ENCODE results near the gene ADORA1. TPM values are rescaled to one million over a fixed set of nuclear protein-coding genes. Genes with fewer than 3 reads are reported as not detected.

Gene ADORA1
- total and polyA plus RNA-seq, 10 of the 15 experiments (the other 5 are each of a cell fraction or from before 2014, with no cell fraction given): not detected

GRCh38 chr1:203213126-203213525 lies 85.6 kb downstream of the ADORA1 start:
- TF ChIP-seq SP1 (IDR thresholded peaks at IDR 0.05; ENCODE audit: low read depth, low read length) (no peak), RUNX3 (IDR thresholded peaks at IDR 0.05; ENCODE audit: low read length) (no peak), WRNIP1 (IDR thresholded peaks at IDR 0.05; ENCODE audit: borderline replicate concordance, low read depth, low read length) (no peak), ZZZ3 (IDR thresholded peaks at IDR 0.05; ENCODE audit: control insufficient read depth, insufficient read length, low read depth) (no peak), NKRF (conservative IDR thresholded peaks at IDR 0.05) (no peak), ZSCAN29 (IDR thresholded peaks at IDR 0.05) (no peak), YBX1 (IDR thresholded peaks at IDR 0.05) (no peak), SIX5 (IDR thresholded peaks at IDR 0.05; ENCODE audit: low read depth, low read length, severe bottlenecking) (no peak), MEF2A (IDR thresholded peaks at IDR 0.05; ENCODE audit: insufficient read depth, low read depth, low read length) (no peak), CREB1 (IDR thresholded peaks at IDR 0.05; ENCODE audit: low read depth) (no peak), CBX3 (IDR thresholded peaks at IDR 0.05; ENCODE audit: borderline replicate concordance, low read depth) (no peak)
- TF ChIP-seq, protein P1, sequence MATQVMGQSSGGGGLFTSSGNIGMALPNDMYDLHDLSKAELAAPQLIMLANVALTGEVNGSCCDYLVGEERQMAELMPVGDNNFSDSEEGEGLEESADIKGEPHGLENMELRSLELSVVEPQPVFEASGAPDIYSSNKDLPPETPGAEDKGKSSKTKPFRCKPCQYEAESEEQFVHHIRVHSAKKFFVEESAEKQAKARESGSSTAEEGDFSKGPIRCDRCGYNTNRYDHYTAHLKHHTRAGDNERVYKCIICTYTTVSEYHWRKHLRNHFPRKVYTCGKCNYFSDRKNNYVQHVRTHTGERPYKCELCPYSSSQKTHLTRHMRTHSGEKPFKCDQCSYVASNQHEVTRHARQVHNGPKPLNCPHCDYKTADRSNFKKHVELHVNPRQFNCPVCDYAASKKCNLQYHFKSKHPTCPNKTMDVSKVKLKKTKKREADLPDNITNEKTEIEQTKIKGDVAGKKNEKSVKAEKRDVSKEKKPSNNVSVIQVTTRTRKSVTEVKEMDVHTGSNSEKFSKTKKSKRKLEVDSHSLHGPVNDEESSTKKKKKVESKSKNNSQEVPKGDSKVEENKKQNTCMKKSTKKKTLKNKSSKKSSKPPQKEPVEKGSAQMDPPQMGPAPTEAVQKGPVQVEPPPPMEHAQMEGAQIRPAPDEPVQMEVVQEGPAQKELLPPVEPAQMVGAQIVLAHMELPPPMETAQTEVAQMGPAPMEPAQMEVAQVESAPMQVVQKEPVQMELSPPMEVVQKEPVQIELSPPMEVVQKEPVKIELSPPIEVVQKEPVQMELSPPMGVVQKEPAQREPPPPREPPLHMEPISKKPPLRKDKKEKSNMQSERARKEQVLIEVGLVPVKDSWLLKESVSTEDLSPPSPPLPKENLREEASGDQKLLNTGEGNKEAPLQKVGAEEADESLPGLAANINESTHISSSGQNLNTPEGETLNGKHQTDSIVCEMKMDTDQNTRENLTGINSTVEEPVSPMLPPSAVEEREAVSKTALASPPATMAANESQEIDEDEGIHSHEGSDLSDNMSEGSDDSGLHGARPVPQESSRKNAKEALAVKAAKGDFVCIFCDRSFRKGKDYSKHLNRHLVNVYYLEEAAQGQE (IDR thresholded peaks at IDR 0.05; ENCODE audit: low read depth, low read length): no peak
- TF ChIP-seq, protein P2, sequence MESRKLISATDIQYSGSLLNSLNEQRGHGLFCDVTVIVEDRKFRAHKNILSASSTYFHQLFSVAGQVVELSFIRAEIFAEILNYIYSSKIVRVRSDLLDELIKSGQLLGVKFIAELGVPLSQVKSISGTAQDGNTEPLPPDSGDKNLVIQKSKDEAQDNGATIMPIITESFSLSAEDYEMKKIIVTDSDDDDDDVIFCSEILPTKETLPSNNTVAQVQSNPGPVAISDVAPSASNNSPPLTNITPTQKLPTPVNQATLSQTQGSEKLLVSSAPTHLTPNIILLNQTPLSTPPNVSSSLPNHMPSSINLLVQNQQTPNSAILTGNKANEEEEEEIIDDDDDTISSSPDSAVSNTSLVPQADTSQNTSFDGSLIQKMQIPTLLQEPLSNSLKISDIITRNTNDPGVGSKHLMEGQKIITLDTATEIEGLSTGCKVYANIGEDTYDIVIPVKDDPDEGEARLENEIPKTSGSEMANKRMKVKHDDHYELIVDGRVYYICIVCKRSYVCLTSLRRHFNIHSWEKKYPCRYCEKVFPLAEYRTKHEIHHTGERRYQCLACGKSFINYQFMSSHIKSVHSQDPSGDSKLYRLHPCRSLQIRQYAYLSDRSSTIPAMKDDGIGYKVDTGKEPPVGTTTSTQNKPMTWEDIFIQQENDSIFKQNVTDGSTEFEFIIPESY (IDR thresholded peaks at IDR 0.05): no peak
- no peaks in the 10 kb centered on the region for H3K79me2 ChIP-seq (ENCODE audit: control insufficient read depth, insufficient read depth, low read length)
- ChIA-PET SMC1A (ENCODE audit: uncharacterized antibody, unreplicated experiment) (interaction anchor here (1.1 kb wide), 1 partner anchor 174 kb away, joined by 3 read pairs; no protein-coding TSS in a partner anchor), CTCF (interaction anchor here (1.8 to 7.3 kb wide), 3 partner anchors 56 to 173 kb away, joined by 11 to 91 read pairs (median 73); no protein-coding TSS in a partner anchor), POLR2A (no interaction called here), RAD21 (ENCODE audit: unreplicated experiment) (interaction anchor here (1.6 kb wide), 1 partner anchor 95 kb away, joined by 6 read pairs; no protein-coding TSS in a partner anchor)
- no peak overlapping the region for H3K9ac ChIP-seq (ENCODE audit: control insufficient read depth, insufficient read depth, low read length)
- WGBS (ENCODE audit: insufficient coverage, insufficient replicate concordance, low lambda C conversion rate, missing lambda C conversion rate): 48% methylated on average over 6 of the region's 6 CpGs
- peaks cover 0 to 5% of the 10 kb centered on the region in 2 experiments; a peak in 1 of 4 replicates for H3K27me3 ChIP-seq (replicated peaks in 1 of 2; ENCODE audit: control insufficient read depth in 2 of 2, insufficient read depth in 2 of 2, low read length in 1 of 2)
- intact Hi-C loops (cut with micrococcal nuclease; ENCODE audit: unreplicated experiment): no loop called here
- ATAC-seq (no peak), FAIRE-seq (no peak), DNase-seq (ENCODE audit: low read depth, low spot score) (no peak)
- no peak overlapping the region for H3K4me2 ChIP-seq (ENCODE audit: control insufficient read depth, insufficient read depth)
- no peak overlapping the region for H3K27ac ChIP-seq (ENCODE audit: control insufficient read depth, insufficient read depth)
- H4K20me1 ChIP-seq (ENCODE audit: control insufficient read depth, insufficient read depth): no peaks in the 10 kb centered on the region
- H3K4me3 ChIP-seq: no peak overlapping the region
- no peaks in the 10 kb centered on the region for H3K9me3 ChIP-seq (replicated peaks; ENCODE audit: control insufficient read depth, insufficient read depth, low read length)
- no peaks in the 10 kb centered on the region for H3K36me3 ChIP-seq (ENCODE audit: control insufficient read depth in 2 of 2, insufficient read depth in 2 of 2, low read length in 1 of 2)
- in situ Hi-C loops (cut with MboI): no loop called here
- no peaks in the 10 kb centered on the region for H3K4me1 ChIP-seq (ENCODE audit: control insufficient read depth, insufficient read depth, low read length)
- BruUV-seq (replicated peaks): no TSS peak
- no peak overlapping the region for H2AFZ ChIP-seq (ENCODE audit: control insufficient read depth, low read depth, low read length)

Data from GM12878 (cell line).